Left lung (tissue), 10 donors: Measurements from ENCODE around the gene TRIP6. TPM values are rescaled to one million over a fixed set of nuclear protein-coding genes. Genes with fewer than 3 reads are reported as not detected.
"Not testable (repeated sequence)": the region's sequence is repeated elsewhere in the genome, so short reads cannot be mapped to it uniquely, and the experiment has no call there.

ENCODE experiments used
- ATAC-seq: fragments of 200-7000 bp; cut with Tn5 transposase; one replicate; pipeline ENCODE4 v1.9.1; 2020; ENCODE audit warnings: moderate library complexity
- DNase-seq, 4 donors: peaks; one replicate each; pipeline ENCODE4 v3.0.0-alpha.2; 2013 to 2020
- H3K27ac ChIP-seq, 2 donors: fragments of 200-600 bp; sonication (generic) in 1 of 2; one replicate each; pipeline versions ENCODE4 v1.5.0 to v1.8.0; 2020 to 2021
- H3K27me3 ChIP-seq, 2 donors: fragments of 200-600 bp; sonication (generic) in 1 of 2; one replicate each; pipeline versions ENCODE4 v1.5.0 to v1.8.0; 2020 to 2021
- H3K36me3 ChIP-seq, 2 donors: fragments of 200-600 bp; sonication (generic) in 1 of 2; one replicate each; pipeline versions ENCODE4 v1.5.0 to v1.8.0; 2020 to 2021
- H3K4me1 ChIP-seq, 2 donors: fragments of 200-600 bp; one replicate each; pipeline ENCODE4 v1.8.0; 2021
- H3K4me3 ChIP-seq, 2 donors: fragments of 200-600 bp; sonication (generic) in 1 of 2; one replicate each; pipeline versions ENCODE4 v1.5.0 to v1.8.0; 2020 to 2021; ENCODE audit warnings: mild to moderate bottlenecking in 1 of 2
- H3K9me3 ChIP-seq, 2 donors: fragments of 200-600 bp; sonication (generic) in 1 of 2; one replicate each; pipeline versions ENCODE4 v1.5.0 to v1.8.0; 2020 to 2021
- CTCF ChIP-seq, 2 donors: fragments of 200-600 bp; sonication (generic) in 1 of 2; IDR thresholded peaks; one replicate each; pipeline versions ENCODE4 v1.5.0 to v1.8.0; 2021; ENCODE audit warnings: antibody characterized with exemption in 2 of 2
- intact Hi-C, 2 donors: fragments of 100-400 bp; cut with DNase I; formaldehyde crosslinking; loops; one replicate each; pipeline versions ENCODE4 v1.11.2 to v1.14.2; 2022
- polyA plus RNA-seq, 6 donors: library from polyadenylated mRNA; unstranded; fragments of 120-200 nt; gene quantifications; one replicate each; pipeline ENCODE4 v1.2.1, GENCODE V29; 2013; ENCODE audit not compliant: insufficient read length in 6 of 6
- total RNA-seq, 2 donors: library from RNA; stranded (reverse); fragmentation: NEBNext Ultra II Directional; extraction: Animal tissue kit (Norgen Biotek cat#: 25700); gene quantifications; one replicate each; pipeline ENCODE4 v1.2.1, GENCODE V29; 2021
- donor health status: DM: no; HTN: yes; CAD: no.
- donor health status: DM: no; HTN: no; CAD: no.

The TRIP6 gene
- total and polyA plus RNA-seq, 8 donors = 61.5 to 96.6 (median 76.2) TPM

DNA sequence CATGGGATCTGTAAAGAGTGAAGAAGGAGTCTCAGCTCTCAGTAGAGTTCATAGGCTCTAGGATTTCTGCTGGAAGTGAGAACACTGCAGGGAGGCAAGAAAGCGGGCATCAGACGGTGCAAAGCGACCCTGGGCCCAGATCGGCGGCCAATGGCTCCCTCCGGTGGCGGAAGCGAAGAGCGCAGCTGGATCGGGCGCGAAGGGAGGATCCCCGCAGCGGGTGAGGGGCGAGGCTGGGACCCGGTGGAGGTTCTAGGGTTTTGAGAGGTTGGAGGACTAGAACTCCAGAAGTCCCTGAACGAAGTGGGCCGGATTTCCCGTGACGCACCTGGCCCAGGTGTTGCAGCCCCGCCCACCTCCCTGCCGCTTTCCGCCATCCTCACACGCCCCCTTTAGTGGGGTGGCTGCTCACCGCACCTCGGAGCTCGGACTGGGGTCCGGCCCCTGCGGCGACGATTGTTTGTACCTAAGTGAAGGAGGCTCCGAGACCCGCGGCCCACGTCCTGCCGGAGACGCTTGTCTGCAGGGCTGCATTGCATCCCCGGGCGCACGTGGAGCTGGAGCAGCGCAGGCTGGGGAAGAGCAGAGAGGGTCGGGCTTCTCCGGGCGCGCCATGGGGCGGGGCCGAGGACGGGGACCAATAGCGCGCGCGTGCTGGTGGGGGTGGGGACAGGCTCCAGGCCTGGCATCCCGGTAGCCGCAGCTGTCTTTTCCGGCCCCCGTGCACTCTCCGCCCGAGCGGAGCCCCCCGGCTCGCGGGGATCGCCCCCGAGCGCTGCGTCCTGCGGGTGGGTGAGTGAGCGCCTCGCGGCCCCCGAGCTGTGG lies 14.9 kb upstream of the TRIP6 start, which contains the start of gene SLC12A9:
SLC12A9 (plus strand) TSS at position 666 of the 825 bp plus-strand sequence. CDS start 1,485 bp downstream, outside the sequence.
- DNase-seq (peak; percentile 89 to 98 (median 94)), ATAC-seq (peak; percentile 100)
- Histone ChIP-seq H3K27me3 (no peaks in the 10 kb centered on the region), H3K27ac (peak within 1 kb of the TSS in 1 of 2 donors; percentile 87), H3K36me3 (peaks cover 0 to 22% of the 10 kb centered on the region in 2 donors), H3K4me3 (peak within 1 kb of the TSS; percentile 86 to 87), H3K4me1 (peaks cover 0 to 26% of the 10 kb centered on the region in 2 donors), H3K9me3 (no peaks in the 10 kb centered on the region)
- TF ChIP-seq CTCF (IDR thresholded peaks at IDR 0.05) = peak; percentile 88 to 92
- intact Hi-C loops = loop anchor here in 1 of 2 donors (5.0 to 10.0 kb wide), 2 partner anchors 50 to 147 kb away; partner anchors contain the start of gene POP7

DNA sequence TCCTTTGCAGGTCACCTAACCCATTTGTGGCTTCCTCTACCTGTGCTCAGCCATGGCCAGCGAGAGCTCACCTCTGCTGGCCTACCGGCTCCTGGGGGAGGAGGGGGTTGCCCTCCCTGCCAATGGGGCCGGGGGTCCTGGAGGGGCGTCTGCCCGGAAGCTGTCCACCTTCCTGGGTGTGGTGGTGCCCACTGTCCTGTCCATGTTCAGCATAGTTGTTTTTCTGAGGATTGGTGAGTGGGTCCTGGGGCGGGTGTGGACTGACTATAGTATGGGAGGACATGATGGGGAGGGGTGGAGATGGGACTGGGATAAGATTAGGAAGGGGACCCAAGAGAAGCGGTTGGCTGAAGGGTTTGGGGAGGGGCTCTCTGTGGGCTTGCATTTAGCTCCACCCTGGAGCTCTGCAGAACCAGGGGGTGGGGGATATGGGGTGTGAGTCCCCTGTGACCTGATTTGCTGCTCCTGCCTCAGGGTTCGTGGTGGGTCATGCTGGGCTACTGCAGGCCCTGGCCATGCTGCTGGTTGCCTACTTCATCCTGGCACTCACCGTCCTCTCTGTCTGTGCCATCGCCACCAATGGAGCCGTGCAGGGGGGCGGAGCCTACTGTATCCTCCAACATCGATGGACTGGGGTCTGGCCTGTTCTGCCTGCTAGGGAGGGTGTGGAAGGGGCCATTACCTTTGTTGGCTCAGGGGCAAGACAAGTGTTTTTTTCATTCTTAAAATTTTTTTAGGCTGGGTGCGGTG lies 12.9 kb upstream of the TRIP6 start:
- DNase-seq (no peak), ATAC-seq (no peak)
- intact Hi-C loops = loop anchor here in 1 of 2 donors (5.0 to 10.0 kb wide), 2 partner anchors 52 to 150 kb away; partner anchors contain the start of gene POP7
- peak overlapping the region in 1 of 2 donors; percentile 86 for H3K4me3 ChIP-seq
- peaks cover 0 to 26% of the 10 kb centered on the region in 2 donors for H3K4me1 ChIP-seq
- TF ChIP-seq CTCF (IDR thresholded peaks at IDR 0.05) = no peak
- no peaks in the 10 kb centered on the region for H3K27me3 ChIP-seq
- no peak overlapping the region for H3K27ac ChIP-seq
- peaks cover 0 to 42% of the 10 kb centered on the region in 2 donors for H3K36me3 ChIP-seq
- H3K9me3 ChIP-seq = no peaks in the 10 kb centered on the region

DNA sequence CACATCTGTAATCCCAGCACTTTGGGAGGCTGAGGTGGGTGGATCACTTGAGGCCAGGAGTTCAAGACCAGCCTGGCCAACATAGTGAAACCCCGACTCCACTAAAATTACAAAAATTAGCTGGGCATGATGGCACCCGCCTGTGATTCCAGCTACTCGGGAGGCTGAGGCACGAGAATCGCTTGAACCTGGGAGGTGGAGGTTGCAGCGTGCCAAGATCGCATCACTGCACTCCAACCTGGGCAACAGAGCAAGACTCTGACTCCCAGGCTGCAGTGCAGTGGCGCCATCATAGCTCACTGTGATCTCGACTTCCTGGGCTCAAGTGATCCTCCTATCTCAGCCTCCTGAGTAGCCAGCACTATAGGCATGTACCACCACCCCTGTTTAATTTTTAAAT lies 12.3 kb upstream of the TRIP6 start:
- H3K4me3 ChIP-seq, H3K9me3 ChIP-seq, DNase-seq, H3K27ac ChIP-seq, H3K27me3 ChIP-seq, ATAC-seq: not testable (repeated sequence)
- peaks cover 0 to 48% of the 10 kb centered on the region in 2 donors for H3K36me3 ChIP-seq
- peaks cover 0 to 26% of the 10 kb centered on the region in 2 donors for H3K4me1 ChIP-seq
- intact Hi-C loops = loop anchor here in 1 of 2 donors (5.0 to 10.0 kb wide), 2 partner anchors 53 to 150 kb away; partner anchors contain the start of gene POP7

DNA sequence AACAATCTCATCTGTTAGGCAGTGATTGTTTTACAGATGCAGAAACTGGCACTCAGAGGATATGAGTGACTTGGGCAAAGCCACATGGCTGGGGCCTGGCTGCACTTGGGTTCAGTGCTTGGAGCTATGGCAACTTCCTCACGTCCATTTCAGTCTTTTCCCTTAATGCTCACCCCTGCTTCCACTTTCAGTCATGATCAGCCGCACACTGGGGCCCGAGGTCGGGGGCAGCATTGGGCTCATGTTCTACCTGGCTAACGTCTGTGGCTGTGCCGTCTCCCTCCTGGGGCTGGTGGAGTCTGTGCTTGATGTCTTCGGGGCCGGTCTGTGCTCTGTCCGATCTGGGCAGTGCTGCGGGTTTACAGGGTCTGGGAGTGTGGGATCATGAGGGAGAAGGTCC lies 11.7 kb upstream of the TRIP6 start:
- Histone ChIP-seq H3K9me3 (no peaks in the 10 kb centered on the region), H3K4me3 (no peak overlapping the region), H3K27ac (no peak overlapping the region), H3K36me3 (peaks cover 0 to 54% of the 10 kb centered on the region in 2 donors), H3K27me3 (no peaks in the 10 kb centered on the region), H3K4me1 (peaks cover 0 to 26% of the 10 kb centered on the region in 2 donors)
- DNase-seq (no peak), ATAC-seq (no peak)
- TF ChIP-seq CTCF (IDR thresholded peaks at IDR 0.05) = no peak
- intact Hi-C loops = loop anchor here in 1 of 2 donors (10.0 kb wide), 1 partner anchor 151 kb away; the partner anchor contains the start of gene POP7

GRCh38 chr7:100856871-100857282 lies 10.3 kb upstream of the TRIP6 start:
- peaks cover 0 to 68% of the 10 kb centered on the region in 2 donors for H3K36me3 ChIP-seq

More at GRCh38 chr7:100856871-100857282, 10.3 kb upstream of the TRIP6 start:
- Histone ChIP-seq H3K27me3 (no peaks in the 10 kb centered on the region), H3K4me3 (no peak overlapping the region), H3K27ac (no peak overlapping the region), H3K4me1 (peaks cover 0 to 23% of the 10 kb centered on the region in 2 donors), H3K9me3 (no peaks in the 10 kb centered on the region)
- intact Hi-C loops = loop anchor here in 1 of 2 donors (10.0 kb wide), 1 partner anchor 152 kb away; the partner anchor contains the start of gene POP7
- TF ChIP-seq CTCF (IDR thresholded peaks at IDR 0.05) = no peak
- no peak for ATAC-seq
- DNase-seq = no peak
